ENCODE results near the gene VPS50.

The VPS50 gene

GRCh38 chr7:93382362-93382761 lies 150.2 kb downstream of the VPS50 start:
- H3K36me3 ChIP-seq (ENCODE audit: insufficient read depth, low read length): no peaks in the 10 kb centered on the region
- peaks cover 8% of the 10 kb centered on the region for H3K4me1 ChIP-seq (ENCODE audit: insufficient read depth, low read length, poor library complexity, severe bottlenecking)
- H3K9me2 ChIP-seq (replicated peaks; ENCODE audit: low read depth, low read length): no peaks in the 10 kb centered on the region
- no peak overlapping the region for H3K9ac ChIP-seq (ENCODE audit: low read depth, low read length, poor library complexity, severe bottlenecking)
- TF ChIP-seq EZH2phosphoT487 (IDR thresholded peaks at IDR 0.05; ENCODE audit: borderline replicate concordance) (no peak), CTCF (conservative IDR thresholded peaks at IDR 0.05; ENCODE audit: low read length) (no peak)
- H4K20me1 ChIP-seq (ENCODE audit: insufficient read depth, low read length, poor library complexity, severe bottlenecking): no peaks in the 10 kb centered on the region
- H3K79me2 ChIP-seq (ENCODE audit: insufficient read depth, low read length): no peaks in the 10 kb centered on the region
- H3K9me3 ChIP-seq (ENCODE audit: insufficient read depth, low read depth, low read length): no peaks in the 10 kb centered on the region
- H3K4me3 ChIP-seq (ENCODE audit: low read length, poor library complexity, severe bottlenecking): no peak overlapping the region
- peaks cover 8% of the 10 kb centered on the region for H3K27me3 ChIP-seq (ENCODE audit: insufficient read depth, low read length, poor library complexity, severe bottlenecking)
- no peaks in the 10 kb centered on the region for H3F3A ChIP-seq (ENCODE audit: low read depth)
- H3K4me2 ChIP-seq (ENCODE audit: low read depth, low read length, poor library complexity, severe bottlenecking): no peak overlapping the region
- H2AFZ ChIP-seq (ENCODE audit: low read length): no peak overlapping the region

GRCh38 chr7:93390660-93391059 lies 158.5 kb downstream of the VPS50 start:
- Histone ChIP-seq H3K9ac (ENCODE audit: low read depth, low read length, poor library complexity, severe bottlenecking) (no peak overlapping the region), H3K9me2 (replicated peaks; ENCODE audit: low read depth, low read length) (no peaks in the 10 kb centered on the region), H3K4me2 (ENCODE audit: low read depth, low read length, poor library complexity, severe bottlenecking) (no peak overlapping the region), H3K36me3 (ENCODE audit: insufficient read depth, low read length) (no peaks in the 10 kb centered on the region), H3K4me3 (ENCODE audit: low read length, poor library complexity, severe bottlenecking) (no peak overlapping the region), H2AFZ (ENCODE audit: low read length) (no peak overlapping the region), H3K79me2 (ENCODE audit: insufficient read depth, low read length) (no peaks in the 10 kb centered on the region), H3K27me3 (ENCODE audit: insufficient read depth, low read length, poor library complexity, severe bottlenecking) (peaks cover 8% of the 10 kb centered on the region), H3K9me3 (ENCODE audit: insufficient read depth, low read depth, low read length) (no peaks in the 10 kb centered on the region), H4K20me1 (ENCODE audit: insufficient read depth, low read length, poor library complexity, severe bottlenecking) (no peaks in the 10 kb centered on the region), H3K4me1 (ENCODE audit: insufficient read depth, low read length, poor library complexity, severe bottlenecking) (no peaks in the 10 kb centered on the region), H3F3A (ENCODE audit: low read depth) (no peaks in the 10 kb centered on the region)
- TF ChIP-seq CTCF (conservative IDR thresholded peaks at IDR 0.05; ENCODE audit: low read length) (no peak), EZH2phosphoT487 (IDR thresholded peaks at IDR 0.05; ENCODE audit: borderline replicate concordance) (no peak)

GRCh38 chr7:93392984-93393383 lies 160.8 kb downstream of the VPS50 start:
- Histone ChIP-seq H4K20me1 (ENCODE audit: insufficient read depth, low read length, poor library complexity, severe bottlenecking) (no peaks in the 10 kb centered on the region), H3K4me1 (ENCODE audit: insufficient read depth, low read length, poor library complexity, severe bottlenecking) (no peaks in the 10 kb centered on the region), H3K79me2 (ENCODE audit: insufficient read depth, low read length) (no peaks in the 10 kb centered on the region), H3K4me3 (ENCODE audit: low read length, poor library complexity, severe bottlenecking) (no peak overlapping the region), H2AFZ (ENCODE audit: low read length) (no peak overlapping the region), H3K36me3 (ENCODE audit: insufficient read depth, low read length) (no peaks in the 10 kb centered on the region), H3K9me3 (ENCODE audit: insufficient read depth, low read depth, low read length) (no peaks in the 10 kb centered on the region), H3F3A (ENCODE audit: low read depth) (no peaks in the 10 kb centered on the region), H3K9me2 (replicated peaks; ENCODE audit: low read depth, low read length) (no peaks in the 10 kb centered on the region), H3K4me2 (ENCODE audit: low read depth, low read length, poor library complexity, severe bottlenecking) (no peak overlapping the region), H3K27me3 (ENCODE audit: insufficient read depth, low read length, poor library complexity, severe bottlenecking) (peaks cover 8% of the 10 kb centered on the region), H3K9ac (ENCODE audit: low read depth, low read length, poor library complexity, severe bottlenecking) (no peak overlapping the region)
- TF ChIP-seq EZH2phosphoT487 (IDR thresholded peaks at IDR 0.05; ENCODE audit: borderline replicate concordance) (no peak), CTCF (conservative IDR thresholded peaks at IDR 0.05; ENCODE audit: low read length) (no peak)

Data from Loucy (cell line).